HepG2 (cell line): ENCODE data around the gene TMOD3. TPM values are rescaled to one million over a fixed set of nuclear protein-coding genes. Genes with fewer than 3 reads are reported as not detected.

Source experiments
- ATAC-seq: fragments of 200-7000 bp; cut with Tn5 transposase; 3 replicates; pipeline ENCODE4 v1.9.1; 2020; ENCODE audit warnings: mild to moderate bottlenecking, moderate library complexity
- BruUV-seq: library from RNA; stranded (reverse); fragments of 400-500 nt; replicated peaks from 2 replicates; lab custom pipeline; 2021; lab: Mats Ljungman, UMichigan
- CTCF ChIA-PET: fragments of 300-600 bp; formaldehyde crosslinking; extraction: SDS; loops from one replicate; lab custom pipeline; 2021; ENCODE audit warnings: low total read pairs, inconsistent platforms, low intra/inter-chr PET ratio; lab: Yijun Ruan, JAX
- POLR2A ChIA-PET: fragments of 350-600 bp; sonication (Branson Sonifier 250); formaldehyde crosslinking; loops from one replicate; lab custom pipeline; 2020; ENCODE audit warnings: antibody characterized with exemption, inconsistent platforms; lab: Yijun Ruan, JAX
- DNase-seq: peaks from one replicate; pipeline ENCODE4 v3.0.0-alpha.2; 2015; ENCODE audit warnings: low spot score
- FAIRE-seq: peaks from 3 replicates; lab custom pipeline; 2011; peaks lifted over from hg19 to GRCh38; lab: Jason Lieb, UNC
- H2AFZ ChIP-seq: one replicate; pipeline ENCODE4 v1.6.1; 2011; ENCODE audit warnings: low read length, inconsistent platforms
- H3K27ac ChIP-seq: fragments of 300-600 bp; 3 replicates; pipeline ENCODE4 v1.8.0; 2011; ENCODE audit warnings: mixed run types, mild to moderate bottlenecking, mixed read lengths, low read length, inconsistent platforms; ENCODE audit not compliant: insufficient read depth; ENCODE audit errors: extremely low read length
- H3K27me3 ChIP-seq, 2 experiments: fragments of 200-600 bp in 1 of 2; 2 replicates in 1 of 2; 3 replicates in 1 of 2; pipeline versions ENCODE4 v1.6.0 to v1.8.0; 2011; ENCODE audit warnings: low read length in 2 of 2, mild to moderate bottlenecking in 2 of 2, moderate library complexity in 2 of 2, inconsistent platforms in 1 of 2; ENCODE audit not compliant: insufficient read depth in 2 of 2, control insufficient read depth in 1 of 2
- H3K36me3 ChIP-seq, 2 experiments: fragments of 200-600 bp in 1 of 2; replicated peaks in 1 of 2; 2 replicates in 1 of 2; 3 replicates in 1 of 2; pipeline versions ENCODE4 v1.5.1 to v1.8.0; 2011; ENCODE audit warnings: low read length in 2 of 2, inconsistent platforms in 1 of 2; ENCODE audit not compliant: insufficient read depth in 2 of 2, control insufficient read depth in 1 of 2
- H3K4me1 ChIP-seq: 2 replicates; pipeline ENCODE4 v1.5.1; 2012; ENCODE audit warnings: low read length, inconsistent platforms; ENCODE audit not compliant: insufficient read depth
- H3K4me2 ChIP-seq: 2 replicates; pipeline ENCODE4 v1.6.0; 2011; ENCODE audit warnings: low read depth, low read length, inconsistent platforms
- H3K4me3 ChIP-seq, 3 experiments: fragments of 200-600 bp in 1 of 3; sonication (generic), shearing (Covaris generic) in 1 of 3; replicated peaks in 1 of 3; 2 replicates each; pipeline ENCODE4 v1.5.1; 2011 to 2016; ENCODE audit warnings: low read length in 3 of 3, inconsistent platforms in 2 of 3, low read depth in 2 of 3, mild to moderate bottlenecking in 2 of 3, control low read depth in 1 of 3, mixed read lengths in 1 of 3; ENCODE audit not compliant: insufficient read depth in 1 of 3
- H3K79me2 ChIP-seq: one replicate; pipeline ENCODE4 v1.6.1; 2011; ENCODE audit warnings: low read length, inconsistent platforms; ENCODE audit not compliant: insufficient read depth
- H3K9ac ChIP-seq: 2 replicates; pipeline ENCODE4 v1.6.0; 2011; ENCODE audit warnings: mild to moderate bottlenecking, low read depth, low read length, inconsistent platforms; ENCODE audit not compliant: insufficient read depth
- H3K9me3 ChIP-seq: 2 replicates; pipeline ENCODE4 v1.5.1; 2012; ENCODE audit warnings: mild to moderate bottlenecking, low read length
- H4K20me1 ChIP-seq: 2 replicates; pipeline ENCODE4 v1.6.0; 2011; ENCODE audit warnings: inconsistent platforms, mild to moderate bottlenecking, low read length, moderate library complexity; ENCODE audit not compliant: insufficient read depth
- EP300 ChIP-seq, 3 experiments: sonication (generic) in 1 of 3; formaldehyde crosslinking in 1 of 3; IDR thresholded peaks; 2 replicates each; pipeline versions ENCODE4 v1.5.1 to v1.6.1; 2011 to 2020; ENCODE audit warnings: low read depth in 2 of 3, low read length in 2 of 3, borderline replicate concordance in 1 of 3, improper control_type of control experiment in 1 of 3, mild to moderate bottlenecking in 1 of 3, missing genetic modification reagents in 1 of 3, moderate library complexity in 1 of 3
- GTF3A ChIP-seq: sonication (generic); formaldehyde crosslinking; conservative IDR thresholded peaks from 2 replicates; pipeline ENCODE4 v1.4.0; 2020; ENCODE audit warnings: mild to moderate bottlenecking, missing genetic modification reagents
- MAFF ChIP-seq: IDR thresholded peaks from 2 replicates; pipeline ENCODE4 v1.6.1; 2011; ENCODE audit warnings: low read depth, low read length, improper control_type of control experiment
- REXO4 ChIP-seq: sonication (generic); formaldehyde crosslinking; IDR thresholded peaks from 2 replicates; pipeline ENCODE4 v1.8.0; 2022; ENCODE audit warnings: missing genetic modification reagents, mild to moderate bottlenecking, borderline replicate concordance
- SETDB1 ChIP-seq: sonication (generic); formaldehyde crosslinking; IDR thresholded peaks from 2 replicates; pipeline ENCODE4 v1.5.1; 2020; ENCODE audit warnings: missing genetic modification reagents, mild to moderate bottlenecking, borderline replicate concordance
- TBX2 ChIP-seq: sonication (generic); formaldehyde crosslinking; IDR thresholded peaks from 2 replicates; pipeline ENCODE4 v1.5.0; 2020; ENCODE audit warnings: missing genetic modification reagents, mild to moderate bottlenecking, borderline replicate concordance
- ZMAT3 ChIP-seq: sonication (generic); formaldehyde crosslinking; conservative IDR thresholded peaks from 2 replicates; pipeline ENCODE4 v1.7.0; 2021; ENCODE audit warnings: missing genetic modification reagents
- ZNF20 ChIP-seq: sonication (generic); formaldehyde crosslinking; IDR thresholded peaks from 2 replicates; pipeline ENCODE4 v1.4.0; 2020; ENCODE audit warnings: mild to moderate bottlenecking, moderate library complexity, missing genetic modification reagents
- ZNF598 ChIP-seq: sonication (generic); formaldehyde crosslinking; IDR thresholded peaks from 2 replicates; pipeline ENCODE4 v1.5.1; 2020; ENCODE audit warnings: mild to moderate bottlenecking, missing genetic modification reagents, borderline replicate concordance
- WGBS: methylation state at CpG from one replicate; pipeline ENCODE4 v1.1.6; 2017; ENCODE audit warnings: low lambda C conversion rate; 5-methylcytosine and 5-hydroxymethylcytosine counted together
- in situ Hi-C: cut with HindIII; loops from 2 replicates; pipeline ENCODE4 v1.10.0; 2017; ENCODE audit warnings: low pct_unique_long_range_greater_than_20kb; ENCODE audit not compliant: extremely low pct_ligation_motif_present
- intact Hi-C: fragments of 100-400 bp; cut with micrococcal nuclease; formaldehyde crosslinking; loops from one replicate; pipeline ENCODE4 v1.10.0; 2022; ENCODE audit not compliant: unreplicated experiment
- polyA plus RNA-seq, 8 experiments: library from polyadenylated mRNA; depleted of rRNA in 3 of 8; stranded (reverse) in 7 of 8; unstranded in 1 of 8; fragments of >200 nt; fragmentation: Illumina TruSeq in 4 of 8; extraction: Trizol in 4 of 8; gene quantifications; 2 replicates each; pipeline versions ENCODE4 v1.2.1 to v1.2.3, GENCODE V29; 2011 to 2016; ENCODE audit warnings: low read depth in 4 of 8, missing spikeins in 1 of 8, mixed read lengths in 1 of 8; ENCODE audit not compliant: insufficient read depth in 1 of 8
- total RNA-seq, 5 experiments: library from RNA; depleted of rRNA; stranded (reverse); fragments of >200 nt; fragmentation: Illumina TruSeq; extraction: Trizol; gene quantifications; 2 replicates each; pipeline ENCODE4 v1.2.3, GENCODE V29; 2016; ENCODE audit warnings: low read depth in 1 of 5
- TF ChIP-seq, protein P1 (sequence below): sonication (generic); formaldehyde crosslinking; IDR thresholded peaks from 2 replicates; pipeline ENCODE4 v1.4.0; 2020; ENCODE audit warnings: missing genetic modification reagents, mild to moderate bottlenecking, borderline replicate concordance
- TF ChIP-seq, protein P2 (sequence below): sonication (generic); formaldehyde crosslinking; IDR thresholded peaks from 2 replicates; pipeline ENCODE4 v1.9.0; 2021; ENCODE audit warnings: missing genetic modification reagents, borderline replicate concordance
- TF ChIP-seq, protein P3 (sequence below): sonication (generic); formaldehyde crosslinking; IDR thresholded peaks from 2 replicates; pipeline ENCODE4 v1.4.0; 2020; ENCODE audit warnings: missing genetic modification reagents

The TMOD3 gene
- total and polyA plus RNA-seq, 2 of the 13 experiments (the other 11 are each of a cell fraction or from before 2014, with no cell fraction given): 5.1 to 23.2 TPM

GRCh38 chr15:51828621-51829375, 655 bp upstream of the TMOD3 start (continued):
- TF ChIP-seq GTF3A (CRISPR knock-in tag) (no peak), SETDB1 (CRISPR knock-in tag) (no peak), EP300 (IDR thresholded peaks at IDR 0.05; ENCODE audit: low read depth in 2 of 2, low read length in 2 of 2) (no peak), EP300 (CRISPR knock-in tag; IDR thresholded peaks at IDR 0.05; ENCODE audit: borderline replicate concordance) (no peak), ZNF598 (CRISPR knock-in tag) (no peak)
- TF ChIP-seq, protein P1, sequence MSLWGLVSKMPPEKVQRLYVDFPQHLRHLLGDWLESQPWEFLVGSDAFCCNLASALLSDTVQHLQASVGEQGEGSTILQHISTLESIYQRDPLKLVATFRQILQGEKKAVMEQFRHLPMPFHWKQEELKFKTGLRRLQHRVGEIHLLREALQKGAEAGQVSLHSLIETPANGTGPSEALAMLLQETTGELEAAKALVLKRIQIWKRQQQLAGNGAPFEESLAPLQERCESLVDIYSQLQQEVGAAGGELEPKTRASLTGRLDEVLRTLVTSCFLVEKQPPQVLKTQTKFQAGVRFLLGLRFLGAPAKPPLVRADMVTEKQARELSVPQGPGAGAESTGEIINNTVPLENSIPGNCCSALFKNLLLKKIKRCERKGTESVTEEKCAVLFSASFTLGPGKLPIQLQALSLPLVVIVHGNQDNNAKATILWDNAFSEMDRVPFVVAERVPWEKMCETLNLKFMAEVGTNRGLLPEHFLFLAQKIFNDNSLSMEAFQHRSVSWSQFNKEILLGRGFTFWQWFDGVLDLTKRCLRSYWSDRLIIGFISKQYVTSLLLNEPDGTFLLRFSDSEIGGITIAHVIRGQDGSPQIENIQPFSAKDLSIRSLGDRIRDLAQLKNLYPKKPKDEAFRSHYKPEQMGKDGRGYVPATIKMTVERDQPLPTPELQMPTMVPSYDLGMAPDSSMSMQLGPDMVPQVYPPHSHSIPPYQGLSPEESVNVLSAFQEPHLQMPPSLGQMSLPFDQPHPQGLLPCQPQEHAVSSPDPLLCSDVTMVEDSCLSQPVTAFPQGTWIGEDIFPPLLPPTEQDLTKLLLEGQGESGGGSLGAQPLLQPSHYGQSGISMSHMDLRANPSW: no peak

- ChIA-PET POLR2A (interaction anchor here (1.1 to 1.4 kb wide), 2 partner anchors 8 to 13 kb away, joined by 3 to 5 read pairs; no protein-coding TSS in a partner anchor), CTCF (no interaction called here)
- intact Hi-C loops: loop anchor here (5.0 kb wide), 2 partner anchors 37 to 77 kb away; no protein-coding TSS in a partner anchor
- H4K20me1 ChIP-seq: peaks cover 12% of the 10 kb centered on the region
- H3K4me3 ChIP-seq: peak overlapping the region; percentile 83 to 92 (median 84)
- H3K4me1 ChIP-seq: peaks cover 55% of the 10 kb centered on the region
- in situ Hi-C loops: no loop called here
- H3K36me3 ChIP-seq: peaks cover 0 to under 1% of the 10 kb centered on the region in 2 experiments; a peak in 2 of 5 replicates
- H3K27me3 ChIP-seq: no peaks in the 10 kb centered on the region
- peak overlapping the region; percentile 73 for H3K27ac ChIP-seq
- no TSS peak for BruUV-seq
- H3K9me3 ChIP-seq: no peaks in the 10 kb centered on the region
- no peak for DNase-seq
- ATAC-seq: peak; percentile 46
- 3% methylated on average over 7 of the region's 8 CpGs for WGBS
- H3K9ac ChIP-seq: peak overlapping the region; percentile 79
- peak; percentile 42 for FAIRE-seq
- H2AFZ ChIP-seq: no peak overlapping the region
- peak overlapping the region; percentile 76 for H3K4me2 ChIP-seq
- H3K79me2 ChIP-seq: peaks cover 52% of the 10 kb centered on the region
- no peak for TF ChIP-seq REXO4 (CRISPR knock-in tag)
- TF ChIP-seq TBX2 (CRISPR knock-in tag): no peak
- TF ChIP-seq ZMAT3 (CRISPR knock-in tag): no peak
- no peak for TF ChIP-seq ZNF20 (CRISPR knock-in tag)
- TF ChIP-seq, protein P2, sequence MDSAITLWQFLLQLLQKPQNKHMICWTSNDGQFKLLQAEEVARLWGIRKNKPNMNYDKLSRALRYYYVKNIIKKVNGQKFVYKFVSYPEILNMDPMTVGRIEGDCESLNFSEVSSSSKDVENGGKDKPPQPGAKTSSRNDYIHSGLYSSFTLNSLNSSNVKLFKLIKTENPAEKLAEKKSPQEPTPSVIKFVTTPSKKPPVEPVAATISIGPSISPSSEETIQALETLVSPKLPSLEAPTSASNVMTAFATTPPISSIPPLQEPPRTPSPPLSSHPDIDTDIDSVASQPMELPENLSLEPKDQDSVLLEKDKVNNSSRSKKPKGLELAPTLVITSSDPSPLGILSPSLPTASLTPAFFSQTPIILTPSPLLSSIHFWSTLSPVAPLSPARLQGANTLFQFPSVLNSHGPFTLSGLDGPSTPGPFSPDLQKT (CRISPR knock-in tag): no peak
- no peak for TF ChIP-seq MAFF
- TF ChIP-seq, protein P3, sequence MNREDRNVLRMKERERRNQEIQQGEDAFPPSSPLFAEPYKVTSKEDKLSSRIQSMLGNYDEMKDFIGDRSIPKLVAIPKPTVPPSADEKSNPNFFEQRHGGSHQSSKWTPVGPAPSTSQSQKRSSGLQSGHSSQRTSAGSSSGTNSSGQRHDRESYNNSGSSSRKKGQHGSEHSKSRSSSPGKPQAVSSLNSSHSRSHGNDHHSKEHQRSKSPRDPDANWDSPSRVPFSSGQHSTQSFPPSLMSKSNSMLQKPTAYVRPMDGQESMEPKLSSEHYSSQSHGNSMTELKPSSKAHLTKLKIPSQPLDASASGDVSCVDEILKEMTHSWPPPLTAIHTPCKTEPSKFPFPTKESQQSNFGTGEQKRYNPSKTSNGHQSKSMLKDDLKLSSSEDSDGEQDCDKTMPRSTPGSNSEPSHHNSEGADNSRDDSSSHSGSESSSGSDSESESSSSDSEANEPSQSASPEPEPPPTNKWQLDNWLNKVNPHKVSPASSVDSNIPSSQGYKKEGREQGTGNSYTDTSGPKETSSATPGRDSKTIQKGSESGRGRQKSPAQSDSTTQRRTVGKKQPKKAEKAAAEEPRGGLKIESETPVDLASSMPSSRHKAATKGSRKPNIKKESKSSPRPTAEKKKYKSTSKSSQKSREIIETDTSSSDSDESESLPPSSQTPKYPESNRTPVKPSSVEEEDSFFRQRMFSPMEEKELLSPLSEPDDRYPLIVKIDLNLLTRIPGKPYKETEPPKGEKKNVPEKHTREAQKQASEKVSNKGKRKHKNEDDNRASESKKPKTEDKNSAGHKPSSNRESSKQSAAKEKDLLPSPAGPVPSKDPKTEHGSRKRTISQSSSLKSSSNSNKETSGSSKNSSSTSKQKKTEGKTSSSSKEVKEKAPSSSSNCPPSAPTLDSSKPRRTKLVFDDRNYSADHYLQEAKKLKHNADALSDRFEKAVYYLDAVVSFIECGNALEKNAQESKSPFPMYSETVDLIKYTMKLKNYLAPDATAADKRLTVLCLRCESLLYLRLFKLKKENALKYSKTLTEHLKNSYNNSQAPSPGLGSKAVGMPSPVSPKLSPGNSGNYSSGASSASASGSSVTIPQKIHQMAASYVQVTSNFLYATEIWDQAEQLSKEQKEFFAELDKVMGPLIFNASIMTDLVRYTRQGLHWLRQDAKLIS: no peak
Measured at GRCh38 chr15:51830276-51830806, 888 bp downstream of the TMOD3 start.
